OCI-LY7 (cell line): ENCODE results near the gene ITGA7. TPM values are rescaled to one million over a fixed set of nuclear protein-coding genes. Genes with fewer than 3 reads are reported as not detected.

Source experiments
- BruUV-seq: library from RNA; stranded (reverse); fragments of 400-500 nt; replicated peaks from 2 replicates; lab custom pipeline; 2021; lab: Mats Ljungman, UMichigan
- CTCF ChIA-PET: fragments of 300-600 bp; sonication (Branson Sonifier 250); formaldehyde crosslinking; loops from one replicate; lab custom pipeline; 2022; ENCODE audit warnings: antibody characterized with exemption; ENCODE audit not compliant: unreplicated experiment; lab: Charles Lee
- POLR2A ChIA-PET: fragments of 300-600 bp; sonication (Branson Sonifier 250); formaldehyde crosslinking; loops from one replicate; lab custom pipeline; 2022; ENCODE audit warnings: antibody characterized with exemption; lab: Charles Lee
- DNase-seq: peaks from one replicate; pipeline ENCODE4 v3.0.0-alpha.2; 2015; ENCODE audit warnings: low spot score
- H2AFZ ChIP-seq: fragments of 200-600 bp; sonication (generic), shearing (Covaris generic); 2 replicates; pipeline ENCODE4 v1.6.1; 2014; ENCODE audit warnings: mild to moderate bottlenecking, antibody characterized with exemption, low read length, moderate library complexity
- H3K27ac ChIP-seq: fragments of 200-600 bp; sonication (generic); 2 replicates; pipeline ENCODE4 v1.5.1; 2014; ENCODE audit warnings: mixed run types, low read depth, mild to moderate bottlenecking, moderate library complexity, low read length, inconsistent platforms; ENCODE audit not compliant: poor library complexity, severe bottlenecking
- H3K36me3 ChIP-seq: fragments of 200-600 bp; sonication (generic); 2 replicates; pipeline ENCODE4 v1.6.1; 2014; ENCODE audit warnings: mild to moderate bottlenecking, antibody characterized with exemption, low read length, moderate library complexity, mixed read lengths; ENCODE audit not compliant: insufficient read depth
- H3K4me1 ChIP-seq: fragments of 200-600 bp; sonication (generic); 2 replicates; pipeline ENCODE4 v1.5.1; 2014; ENCODE audit warnings: mild to moderate bottlenecking, low read length; ENCODE audit not compliant: insufficient read depth, poor library complexity, severe bottlenecking
- H3K4me2 ChIP-seq: fragments of 200-600 bp; sonication (generic); 2 replicates; pipeline ENCODE4 v1.6.1; 2014; ENCODE audit warnings: mild to moderate bottlenecking, low read length
- H3K4me3 ChIP-seq: fragments of 200-600 bp; sonication (generic); 2 replicates; pipeline ENCODE4 v1.5.1; 2014; ENCODE audit warnings: mild to moderate bottlenecking, low read depth, low read length; ENCODE audit not compliant: poor library complexity, severe bottlenecking
- H3K79me2 ChIP-seq: fragments of 200-600 bp; sonication (generic); 2 replicates; pipeline ENCODE4 v1.6.1; 2016; ENCODE audit warnings: low read depth, mild to moderate bottlenecking, low read length, moderate library complexity, mixed read lengths; ENCODE audit not compliant: insufficient read depth
- H3K9me2 ChIP-seq: fragments of 200-600 bp; sonication (generic); 2 replicates; pipeline ENCODE4 v1.6.1; 2016; ENCODE audit warnings: mild to moderate bottlenecking, low read length, mixed read lengths; ENCODE audit not compliant: insufficient read depth
- H3K9me3 ChIP-seq: fragments of 200-600 bp; sonication (generic); 2 replicates; pipeline ENCODE4 v1.6.1; 2014; ENCODE audit warnings: mild to moderate bottlenecking, mixed run types, low read length, mixed read lengths
- H4K20me1 ChIP-seq: fragments of 200-600 bp; sonication (generic); 2 replicates; pipeline ENCODE4 v1.6.1; 2014; ENCODE audit warnings: mild to moderate bottlenecking, antibody characterized with exemption, low read length, moderate library complexity, mixed read lengths; ENCODE audit not compliant: insufficient read depth
- EZH2phosphoT487 ChIP-seq: fragments of 200-600 bp; sonication (generic); IDR thresholded peaks from 2 replicates; pipeline ENCODE4 v1.6.1; 2018; ENCODE audit warnings: low read depth, borderline replicate concordance, mild to moderate bottlenecking, mixed run types, antibody characterized with exemption, low read length, moderate library complexity, mixed read lengths
- intact Hi-C: fragments of 100-400 bp; cut with micrococcal nuclease; formaldehyde crosslinking; loops from one replicate; pipeline ENCODE4 v1.10.0; 2022; ENCODE audit not compliant: unreplicated experiment
- total RNA-seq, 2 experiments: library from RNA; depleted of rRNA in 1 of 2; stranded (reverse); fragments of >200 nt in 1 of 2; shearing (Covaris generic) in 1 of 2; gene quantifications; 2 replicates each; pipeline ENCODE4 v1.2.3, GENCODE V29; 2014 to 2022
- TF ChIP-seq, protein P1 (sequence below): fragments of 200-600 bp; sonication (generic); conservative IDR thresholded peaks from 2 replicates; pipeline ENCODE4 v1.5.1; 2014; ENCODE audit warnings: mild to moderate bottlenecking, antibody characterized with exemption, low read length, moderate library complexity, mixed read lengths

Gene ITGA7
- total RNA-seq, 2 experiments from 2014 or later: 1.5 to 4.0 TPM

DNA sequence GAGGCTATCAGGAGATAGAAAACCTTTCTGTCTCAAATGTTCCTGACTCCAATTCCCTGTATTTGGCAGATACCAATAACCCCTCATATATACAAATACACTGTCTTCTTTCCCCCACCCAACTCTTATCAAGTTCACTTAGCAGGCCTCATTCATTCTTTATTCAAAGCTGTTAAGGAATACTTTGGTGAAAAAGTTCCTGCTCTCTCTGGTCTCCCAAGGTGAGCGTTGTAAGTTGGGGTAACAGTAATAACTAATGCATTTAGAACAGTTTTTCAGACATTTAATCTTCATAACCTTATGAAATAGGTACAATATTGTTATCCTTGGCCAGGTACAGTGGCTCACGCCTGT lies 31.3 kb upstream of the ITGA7 start:
- Histone ChIP-seq H4K20me1 (no peaks in the 10 kb centered on the region), H3K27ac (no peak overlapping the region), H3K4me3 (peak overlapping the region; percentile 72), H3K9me2 (no peaks in the 10 kb centered on the region), H3K4me1 (peaks cover 27% of the 10 kb centered on the region), H3K9me3 (no peaks in the 10 kb centered on the region), H3K4me2 (no peak overlapping the region; the same call in 1 of the 2 replicates), H3K36me3 (no peaks in the 10 kb centered on the region), H3K79me2 (peaks cover 4% of the 10 kb centered on the region; the same call in 1 of the 2 replicates), H2AFZ (peak overlapping the region; percentile 79; the same call in 1 of the 2 replicates)
- POLR2A ChIA-PET: interaction anchor here (1.1 to 3.1 kb wide), 11 partner anchors 8 to 1708 kb away, joined by 3 to 14 read pairs (median 4); partner anchors contain the start of genes BLOC1S1, CD63, ESYT1 and ORMDL2
- CTCF ChIA-PET: interaction anchor here (0.6 to 2.9 kb wide), 8 partner anchors 9 to 302 kb away, joined by 3 to 19 read pairs (median 4); partner anchors contain the start of genes CD63 and ORMDL2
- TF ChIP-seq, protein P1, sequence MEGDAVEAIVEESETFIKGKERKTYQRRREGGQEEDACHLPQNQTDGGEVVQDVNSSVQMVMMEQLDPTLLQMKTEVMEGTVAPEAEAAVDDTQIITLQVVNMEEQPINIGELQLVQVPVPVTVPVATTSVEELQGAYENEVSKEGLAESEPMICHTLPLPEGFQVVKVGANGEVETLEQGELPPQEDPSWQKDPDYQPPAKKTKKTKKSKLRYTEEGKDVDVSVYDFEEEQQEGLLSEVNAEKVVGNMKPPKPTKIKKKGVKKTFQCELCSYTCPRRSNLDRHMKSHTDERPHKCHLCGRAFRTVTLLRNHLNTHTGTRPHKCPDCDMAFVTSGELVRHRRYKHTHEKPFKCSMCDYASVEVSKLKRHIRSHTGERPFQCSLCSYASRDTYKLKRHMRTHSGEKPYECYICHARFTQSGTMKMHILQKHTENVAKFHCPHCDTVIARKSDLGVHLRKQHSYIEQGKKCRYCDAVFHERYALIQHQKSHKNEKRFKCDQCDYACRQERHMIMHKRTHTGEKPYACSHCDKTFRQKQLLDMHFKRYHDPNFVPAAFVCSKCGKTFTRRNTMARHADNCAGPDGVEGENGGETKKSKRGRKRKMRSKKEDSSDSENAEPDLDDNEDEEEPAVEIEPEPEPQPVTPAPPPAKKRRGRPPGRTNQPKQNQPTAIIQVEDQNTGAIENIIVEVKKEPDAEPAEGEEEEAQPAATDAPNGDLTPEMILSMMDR: no peak; the same call in 1 of the 2 replicates
- TF ChIP-seq EZH2phosphoT487: no peak
- no TSS peak for BruUV-seq
- intact Hi-C loops: loop anchor here (1.0 to 2.0 kb wide), 5 partner anchors 58 to 450 kb away; partner anchors contain the start of genes RPL41, SARNP and SMARCC2
- DNase-seq: no peak

DNA sequence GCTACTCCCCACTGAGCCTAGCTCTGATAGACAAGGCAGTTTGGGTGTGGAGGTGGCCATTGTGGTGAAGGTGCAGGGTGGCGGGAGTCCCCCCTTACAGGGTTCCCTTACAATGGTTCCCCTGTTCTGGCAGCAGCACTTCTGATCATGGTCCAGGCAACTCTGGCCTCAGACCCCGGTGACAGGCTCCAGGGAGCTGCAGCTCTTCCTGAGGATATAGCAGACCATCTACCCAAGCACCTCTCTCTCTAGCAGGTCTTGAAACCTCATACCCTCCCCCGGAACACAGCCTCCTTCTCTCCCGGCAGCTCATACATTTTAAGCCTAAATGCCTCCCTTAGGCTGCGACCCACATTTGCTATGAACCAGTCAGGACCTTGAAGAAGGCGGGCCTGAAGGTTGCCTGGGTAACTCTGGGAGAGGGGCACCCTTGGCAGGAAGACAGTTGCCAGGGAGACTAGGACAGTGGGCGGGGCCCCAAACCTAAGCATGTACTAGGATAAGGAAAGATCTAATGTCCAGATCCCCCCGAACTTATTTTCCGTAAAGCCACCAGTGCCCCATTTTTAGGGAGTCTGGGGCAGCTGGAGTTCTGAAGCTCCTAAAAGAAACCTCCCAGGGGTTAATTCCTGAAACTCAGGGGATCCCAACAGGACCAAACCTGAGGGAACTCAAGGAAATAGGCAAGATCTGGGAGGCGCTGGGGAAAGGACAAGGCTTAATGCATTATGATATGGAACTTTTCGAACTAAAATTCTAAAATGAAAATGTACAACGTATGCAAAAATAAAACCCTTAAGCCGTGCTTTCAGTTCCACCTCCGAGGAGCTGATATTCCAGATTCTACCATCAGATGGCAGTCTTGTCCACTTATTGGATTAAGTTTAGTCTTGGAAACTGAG lies 30.7 kb upstream of the ITGA7 start:
- Histone ChIP-seq H3K9me2 (no peaks in the 10 kb centered on the region), H4K20me1 (no peaks in the 10 kb centered on the region), H3K79me2 (no peaks in the 10 kb centered on the region), H3K4me1 (peaks cover 26% of the 10 kb centered on the region), H3K4me3 (peak overlapping the region; percentile 72), H3K27ac (peak overlapping the region; percentile 66), H3K9me3 (no peaks in the 10 kb centered on the region), H3K36me3 (no peaks in the 10 kb centered on the region), H2AFZ (peak overlapping the region; percentile 79; the same call in 1 of the 2 replicates), H3K4me2 (peak overlapping the region; percentile 94)
- intact Hi-C loops: loop anchor here (1.0 to 2.0 kb wide), 9 partner anchors 8 to 450 kb away; partner anchors contain the start of genes PYM1, RPL41, RPS26 and SARNP
- BruUV-seq: no TSS peak
- no peak for TF ChIP-seq EZH2phosphoT487
- TF ChIP-seq, protein P1: peak; percentile 94
- POLR2A ChIA-PET: interaction anchor here (0.6 to 3.1 kb wide), 18 partner anchors 9 to 1708 kb away, joined by 3 to 14 read pairs (median 4); partner anchors contain the start of genes BLOC1S1, CD63, ESYT1 and ORMDL2
- CTCF ChIA-PET: interaction anchor here (0.6 to 2.9 kb wide), 16 partner anchors 9 to 450 kb away, joined by 3 to 19 read pairs (median 3); partner anchors contain the start of genes CD63 and ORMDL2
- peak; percentile 96 for DNase-seq
